HepG2 (cell line): ENCODE measurements around the gene LRP10. TPM values are rescaled to one million over a fixed set of nuclear protein-coding genes. Genes with fewer than 3 reads are reported as not detected.
A peak's percentile ranks its signal among the peaks of the same experiment; 100 is the strongest.

Experiments
- CCDC6 ChIP-seq: sonication (generic); formaldehyde crosslinking; IDR thresholded peaks from 2 replicates; pipeline ENCODE4 v1.8.1; 2022; ENCODE audit warnings: mild to moderate bottlenecking, missing genetic modification reagents, moderate library complexity
- FOXP1 ChIP-seq, 2 experiments: fragments of 450-650 bp in 1 of 2; IDR thresholded peaks; 2 replicates each; pipeline ENCODE4 v1.6.1; 2017 to 2018; ENCODE audit warnings: antibody characterized with exemption in 1 of 2
- HHEX ChIP-seq: IDR thresholded peaks from 2 replicates; pipeline ENCODE4 v1.6.1; 2016; ENCODE audit warnings: control low read depth
- HNRNPK ChIP-seq: fragments of 200-400 bp; formaldehyde crosslinking; IDR thresholded peaks from 2 replicates; pipeline ENCODE4 v1.6.1; 2018; ENCODE audit warnings: low read length, low read depth, moderate library complexity, mild to moderate bottlenecking; ENCODE audit not compliant: poor library complexity, severe bottlenecking
- JDP2 ChIP-seq: sonication (generic); formaldehyde crosslinking; IDR thresholded peaks from 2 replicates; pipeline ENCODE4 v1.8.1; 2022; ENCODE audit warnings: missing genetic modification reagents, borderline replicate concordance
- MTF2 ChIP-seq: sonication (generic); formaldehyde crosslinking; IDR thresholded peaks from 2 replicates; pipeline ENCODE4 v1.5.0; 2020; ENCODE audit warnings: missing genetic modification reagents, borderline replicate concordance
- NPAS2 ChIP-seq: sonication (generic); formaldehyde crosslinking; IDR thresholded peaks from 2 replicates; pipeline ENCODE4 v1.8.0; 2022; ENCODE audit warnings: mild to moderate bottlenecking, missing genetic modification reagents, borderline replicate concordance
- PHF21A ChIP-seq: sonication (generic); formaldehyde crosslinking; IDR thresholded peaks from 2 replicates; pipeline ENCODE4 v1.5.0; 2020; ENCODE audit warnings: mild to moderate bottlenecking, missing genetic modification reagents
- PRMT3 ChIP-seq: sonication (generic); formaldehyde crosslinking; IDR thresholded peaks from 2 replicates; pipeline ENCODE4 v1.8.1; 2022; ENCODE audit warnings: low read depth, mild to moderate bottlenecking, moderate library complexity, missing genetic modification reagents, borderline replicate concordance
- REL ChIP-seq: sonication (generic); formaldehyde crosslinking; conservative IDR thresholded peaks from 2 replicates; pipeline ENCODE4 v1.8.0; 2022; ENCODE audit warnings: mild to moderate bottlenecking, missing genetic modification reagents, moderate library complexity
- SKIL ChIP-seq: sonication (generic); formaldehyde crosslinking; IDR thresholded peaks from 2 replicates; pipeline ENCODE4 v1.8.0; 2022; ENCODE audit warnings: missing genetic modification reagents, mild to moderate bottlenecking, moderate library complexity, borderline replicate concordance
- TBL1XR1 ChIP-seq: fragments of 150-350 bp; IDR thresholded peaks from 2 replicates; pipeline ENCODE4 v1.6.1; 2014; ENCODE audit warnings: borderline replicate concordance, low read length; ENCODE audit not compliant: partially characterized antibody
- ZBTB42 ChIP-seq: sonication (generic); formaldehyde crosslinking; IDR thresholded peaks from 2 replicates; pipeline ENCODE4 v1.5.0; 2020; ENCODE audit warnings: mild to moderate bottlenecking, missing genetic modification reagents
- ZFP41 ChIP-seq: sonication (generic); formaldehyde crosslinking; IDR thresholded peaks from 2 replicates; pipeline ENCODE4 v1.4.0; 2020; ENCODE audit warnings: mild to moderate bottlenecking, missing genetic modification reagents, borderline replicate concordance
- ZIK1 ChIP-seq: sonication (generic); formaldehyde crosslinking; IDR thresholded peaks from 2 replicates; pipeline ENCODE4 v1.5.0; 2020; ENCODE audit warnings: mild to moderate bottlenecking, low read depth, missing genetic modification reagents, borderline replicate concordance
- ZMYM4 ChIP-seq: sonication (generic); formaldehyde crosslinking; IDR thresholded peaks from 2 replicates; pipeline ENCODE4 v1.8.1; 2023; ENCODE audit warnings: mild to moderate bottlenecking, missing genetic modification reagents
- ZNF3 ChIP-seq: IDR thresholded peaks from 2 replicates; pipeline ENCODE4 v1.7.0; 2017; ENCODE audit warnings: inconsistent platforms
- ZNF501 ChIP-seq: sonication (generic); formaldehyde crosslinking; IDR thresholded peaks from 2 replicates; pipeline ENCODE4 v1.5.1; 2020; ENCODE audit warnings: mild to moderate bottlenecking, moderate library complexity, missing genetic modification reagents
- ZNF547 ChIP-seq: sonication (generic); formaldehyde crosslinking; IDR thresholded peaks from 2 replicates; pipeline ENCODE4 v1.5.1; 2020; ENCODE audit warnings: mild to moderate bottlenecking, missing genetic modification reagents
- ZNF567 ChIP-seq: sonication (generic); formaldehyde crosslinking; IDR thresholded peaks from 2 replicates; pipeline ENCODE4 v1.8.1; 2023; ENCODE audit warnings: mild to moderate bottlenecking, missing genetic modification reagents, borderline replicate concordance
- ZNF569 ChIP-seq: sonication (generic); formaldehyde crosslinking; IDR thresholded peaks from 2 replicates; pipeline ENCODE4 v1.5.0; 2020; ENCODE audit warnings: mild to moderate bottlenecking, missing genetic modification reagents, moderate library complexity, borderline replicate concordance
- ZNF746 ChIP-seq: sonication (generic); formaldehyde crosslinking; IDR thresholded peaks from 2 replicates; pipeline ENCODE4 v1.8.0; 2022; ENCODE audit warnings: mild to moderate bottlenecking, missing genetic modification reagents
- ZNF749 ChIP-seq: sonication (generic); formaldehyde crosslinking; IDR thresholded peaks from 2 replicates; pipeline ENCODE4 v1.8.0; 2022; ENCODE audit warnings: mild to moderate bottlenecking, missing genetic modification reagents, moderate library complexity, borderline replicate concordance
- ZNF800 ChIP-seq: sonication (generic); formaldehyde crosslinking; IDR thresholded peaks from 2 replicates; pipeline ENCODE4 v1.4.0; 2020; ENCODE audit warnings: missing genetic modification reagents
- ZSCAN29 ChIP-seq: sonication (generic); formaldehyde crosslinking; conservative IDR thresholded peaks from 2 replicates; pipeline ENCODE4 v1.4.0; 2020; ENCODE audit warnings: mild to moderate bottlenecking, missing genetic modification reagents
- ZSCAN30 ChIP-seq: sonication (generic); formaldehyde crosslinking; IDR thresholded peaks from 2 replicates; pipeline ENCODE4 v1.5.0; 2020; ENCODE audit warnings: mild to moderate bottlenecking, missing genetic modification reagents
- polyA plus RNA-seq, 8 experiments: library from polyadenylated mRNA; depleted of rRNA in 3 of 8; stranded (reverse) in 7 of 8; unstranded in 1 of 8; fragments of >200 nt; fragmentation: Illumina TruSeq in 4 of 8; extraction: Trizol in 4 of 8; gene quantifications; 2 replicates each; pipeline versions ENCODE4 v1.2.1 to v1.2.3, GENCODE V29; 2011 to 2016; ENCODE audit warnings: low read depth in 4 of 8, missing spikeins in 1 of 8, mixed read lengths in 1 of 8; ENCODE audit not compliant: insufficient read depth in 1 of 8
- total RNA-seq, 5 experiments: library from RNA; depleted of rRNA; stranded (reverse); fragments of >200 nt; fragmentation: Illumina TruSeq; extraction: Trizol; gene quantifications; 2 replicates each; pipeline ENCODE4 v1.2.3, GENCODE V29; 2016; ENCODE audit warnings: low read depth in 1 of 5

LRP10 gene
- total and polyA plus RNA-seq, 2 of the 13 experiments (the other 11 are each of a cell fraction or from before 2014, with no cell fraction given) = 16.9 to 45.2 TPM

DNA sequence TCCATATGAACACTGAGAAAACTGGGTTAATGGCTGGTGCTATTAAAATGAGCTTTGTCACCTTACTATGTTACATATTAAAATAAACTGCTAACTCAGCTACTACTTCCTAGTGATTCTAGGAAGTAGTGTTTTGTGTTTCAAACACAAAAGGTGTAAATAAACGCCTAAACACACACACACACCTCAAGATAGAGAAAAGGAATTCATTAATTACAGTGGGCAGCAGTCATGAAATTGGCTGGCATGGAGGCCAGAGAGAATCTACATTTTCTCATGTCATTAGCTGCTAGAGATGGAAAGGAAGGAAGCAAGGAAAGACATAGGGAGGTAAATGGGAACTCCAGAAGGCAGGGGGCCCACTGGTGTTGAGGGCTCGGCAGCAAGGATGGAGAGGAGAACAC, 58.4 kb downstream of the LRP10 start (continued):
- TF ChIP-seq ZNF3 (CRISPR knock-in tag) (peak; percentile 21; the same call in 1 of the 2 replicates), ZFP41 (CRISPR knock-in tag) (peak; percentile 4; the same call in 1 of the 2 replicates), ZMYM4 (CRISPR knock-in tag) (no peak), ZBTB42 (0 out of 2 replicates have a peak, but pooled peaks have one; percentile 62), HHEX (CRISPR knock-in tag) (peak; percentile 39; the same call in 1 of the 2 replicates), ZNF567 (CRISPR knock-in tag) (0 out of 2 replicates have a peak, but pooled peaks have one; percentile 12), ZNF746 (CRISPR knock-in tag) (0 out of 2 replicates have a peak, but pooled peaks have one; percentile 6), ZNF569 (CRISPR knock-in tag) (0 out of 2 replicates have a peak, but pooled peaks have one; percentile 71), REL (CRISPR knock-in tag) (0 out of 2 replicates have a peak, but pooled peaks have one; percentile 11), HNRNPK (no peak), FOXP1 (IDR thresholded peaks at IDR 0.05) (no peak), FOXP1 (CRISPR knock-in tag; IDR thresholded peaks at IDR 0.05) (no peak), NPAS2 (CRISPR knock-in tag) (0 out of 2 replicates have a peak, but pooled peaks have one; percentile 68), ZNF501 (CRISPR knock-in tag) (peak; percentile 93), TBL1XR1 (no peak), PRMT3 (CRISPR knock-in tag) (0 out of 2 replicates have a peak, but pooled peaks have one; percentile 94), ZSCAN30 (CRISPR knock-in tag) (peak; percentile 56), SKIL (CRISPR knock-in tag) (peak; percentile 18; the same call in 1 of the 2 replicates), ZIK1 (no peak), MTF2 (CRISPR knock-in tag) (peak; percentile 92), ZNF749 (CRISPR knock-in tag) (0 out of 2 replicates have a peak, but pooled peaks have one; percentile 28), ZNF547 (CRISPR knock-in tag) (0 out of 2 replicates have a peak, but pooled peaks have one; percentile 10), ZNF800 (CRISPR knock-in tag) (no peak), PHF21A (CRISPR knock-in tag) (peak; percentile 10; the same call in 1 of the 2 replicates), JDP2 (CRISPR knock-in tag) (0 out of 2 replicates have a peak, but pooled peaks have one; percentile 13), ZSCAN29 (CRISPR knock-in tag) (peak; percentile 20; the same call in 1 of the 2 replicates), CCDC6 (CRISPR knock-in tag) (peak; percentile 86)
